GM21786 (cell line): ENCODE results near the gene SOX8.

Experiments used
- ATAC-seq: cut with Tn5 transposase; IDR thresholded peaks from one replicate; pipeline ENCODE4 v1.9.1; 2021; ENCODE audit not compliant: unreplicated experiment

Gene SOX8

DNA sequence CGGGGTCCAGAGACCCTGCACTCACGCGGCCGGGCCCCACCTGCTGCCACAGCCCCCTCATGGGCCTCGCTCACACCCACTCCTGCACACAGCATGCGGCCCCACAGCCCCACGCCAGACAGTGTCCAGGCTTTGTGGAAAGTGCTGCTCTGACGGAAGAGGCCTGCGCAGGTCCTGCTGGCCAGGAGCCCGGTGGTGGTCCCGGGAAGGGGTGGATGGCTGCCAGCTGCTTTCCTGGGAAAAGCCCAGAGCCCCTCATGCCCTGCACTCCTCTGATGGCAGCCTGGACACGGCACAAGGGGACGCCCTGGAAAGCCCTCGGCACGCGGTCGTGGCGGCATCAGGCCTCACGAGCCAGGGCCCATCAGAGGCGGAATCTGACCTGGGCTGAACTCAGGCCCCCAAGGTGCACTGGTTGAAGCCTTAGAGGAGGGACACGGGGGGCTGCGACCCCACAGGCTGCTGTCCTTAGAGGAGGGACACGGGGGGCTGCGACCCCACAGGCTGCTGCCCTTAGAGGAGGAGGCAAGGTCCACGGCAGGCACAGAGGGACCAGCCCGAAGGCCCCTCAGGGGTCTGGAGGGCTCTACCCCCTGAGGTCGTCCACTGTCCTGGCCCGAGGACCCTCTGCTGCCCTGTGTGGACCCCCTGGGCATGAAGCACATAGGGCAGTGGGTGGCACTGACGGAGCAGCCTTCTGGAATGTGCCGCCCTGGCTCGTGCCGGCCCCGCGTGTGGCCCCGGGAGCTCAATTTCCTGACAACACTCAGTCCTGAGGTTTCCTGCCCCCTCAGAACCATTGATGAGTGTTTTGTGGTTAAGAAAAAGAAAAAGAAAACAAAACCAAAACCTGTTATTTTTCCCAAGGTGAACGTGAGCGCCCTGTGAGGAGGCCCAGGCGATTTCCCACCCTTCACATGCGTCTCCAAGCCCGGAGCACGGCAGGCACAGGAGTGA is 22.1 kb downstream of the SOX8 start:
- no peak for ATAC-seq

DNA sequence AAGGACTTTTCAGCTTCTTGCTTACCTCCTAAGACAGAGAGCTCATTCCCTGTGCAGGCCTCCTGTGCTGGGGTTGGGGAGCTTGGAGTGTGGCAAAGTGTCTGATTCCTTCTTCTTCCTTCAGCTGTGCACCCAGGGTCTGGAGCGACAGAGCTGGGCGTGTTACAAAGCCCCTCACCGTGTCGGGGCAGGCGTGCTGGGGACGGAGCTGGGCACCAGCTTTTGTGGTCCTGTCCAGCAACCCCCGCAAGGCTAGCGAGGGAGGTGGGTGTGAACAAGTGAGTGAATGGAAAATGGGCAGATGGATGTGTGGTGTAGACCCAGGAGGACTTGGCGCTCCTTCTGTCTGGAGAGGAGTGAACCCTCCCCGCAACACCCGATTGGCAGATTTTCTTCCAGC is 23.7 kb downstream of the SOX8 start:
- no peak for ATAC-seq

GRCh38 chr16:1006781-1007180 is 25.2 kb downstream of the SOX8 start:
- ATAC-seq: no peak

DNA sequence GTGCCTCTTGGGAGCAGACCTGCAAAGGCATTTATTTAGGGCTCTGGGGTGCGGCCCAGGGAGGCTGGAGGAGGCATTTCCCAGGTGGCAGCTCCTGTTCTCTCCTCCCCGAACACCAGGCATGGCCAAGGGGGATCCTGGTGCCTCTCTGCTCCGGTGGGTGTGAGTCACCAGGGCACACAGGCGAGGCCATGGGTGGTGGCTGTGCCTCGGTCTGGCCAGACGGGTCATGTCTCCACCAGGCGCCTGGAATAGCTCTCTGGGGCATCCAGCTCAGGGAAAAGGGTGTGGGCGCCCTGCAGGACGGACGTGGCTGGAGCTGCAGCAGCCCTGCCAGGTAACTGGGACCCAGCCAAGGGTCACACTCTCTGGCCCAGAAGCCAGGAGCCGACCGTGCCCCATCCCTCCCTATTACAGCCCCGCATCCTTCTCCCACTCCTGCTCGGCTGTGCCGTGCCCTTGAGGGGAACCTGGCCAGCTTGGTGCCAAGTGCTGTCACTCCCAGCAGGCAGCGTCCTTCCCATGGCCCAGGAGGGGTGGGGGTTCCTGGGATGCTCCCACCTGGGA is 25.8 kb downstream of the SOX8 start:
- ATAC-seq: no peak

DNA sequence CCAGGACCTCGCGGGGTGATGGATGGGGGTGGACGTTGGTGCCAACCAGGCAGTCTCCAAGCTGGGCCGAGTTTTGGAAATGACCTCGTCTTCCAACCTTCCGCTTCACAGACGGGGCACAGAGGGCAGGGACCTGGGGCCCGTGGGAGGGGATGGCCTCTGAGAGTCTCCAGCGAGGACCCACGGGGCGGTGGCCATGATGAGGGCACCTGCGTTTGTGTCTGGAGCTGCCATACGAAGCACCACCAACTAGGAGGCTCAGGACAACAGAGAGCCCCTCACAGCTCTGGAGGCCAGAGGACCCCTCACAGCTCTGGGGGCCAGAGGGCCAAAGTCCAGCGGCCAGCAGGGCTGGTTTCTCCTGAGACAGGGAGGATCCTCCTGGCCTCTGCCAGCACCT is 26.5 kb downstream of the SOX8 start:
- no peak for ATAC-seq

GRCh38 chr16:1009358-1010150 is 28.0 kb downstream of the SOX8 start:
- ATAC-seq: no peak

GRCh38 chr16:1010251-1010650 is 28.7 kb downstream of the SOX8 start:
- no peak for ATAC-seq

- no peak for ATAC-seq
These were observed 29.2 kb downstream of the SOX8 start for GRCh38 chr16:1010815-1011214.

- ATAC-seq: no peak
These were observed 29.9 kb downstream of the SOX8 start for GRCh38 chr16:1011316-1012082.

GRCh38 chr16:1012135-1012534 is 30.6 kb downstream of the SOX8 start:
- no peak for ATAC-seq

- ATAC-seq: no peak
These were observed 31.4 kb downstream of the SOX8 start for GRCh38 chr16:1012722-1013592.

DNA sequence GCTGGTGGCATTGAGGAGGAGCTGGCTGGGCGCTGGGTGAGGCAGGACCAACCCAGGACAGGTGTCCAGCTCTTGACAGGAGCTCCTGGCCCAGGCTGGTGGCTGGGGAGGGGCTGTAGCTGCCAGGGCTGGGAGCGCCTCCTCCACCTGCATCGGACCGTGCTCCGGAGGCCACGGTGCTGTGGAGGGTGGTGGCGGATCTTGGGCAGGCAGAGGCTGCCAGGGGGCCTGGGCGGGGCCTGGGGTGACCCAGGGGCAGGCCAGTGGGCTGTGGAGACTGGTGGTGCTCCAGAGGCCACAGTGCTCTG is 32.0 kb downstream of the SOX8 start:
- no peak for ATAC-seq

DNA sequence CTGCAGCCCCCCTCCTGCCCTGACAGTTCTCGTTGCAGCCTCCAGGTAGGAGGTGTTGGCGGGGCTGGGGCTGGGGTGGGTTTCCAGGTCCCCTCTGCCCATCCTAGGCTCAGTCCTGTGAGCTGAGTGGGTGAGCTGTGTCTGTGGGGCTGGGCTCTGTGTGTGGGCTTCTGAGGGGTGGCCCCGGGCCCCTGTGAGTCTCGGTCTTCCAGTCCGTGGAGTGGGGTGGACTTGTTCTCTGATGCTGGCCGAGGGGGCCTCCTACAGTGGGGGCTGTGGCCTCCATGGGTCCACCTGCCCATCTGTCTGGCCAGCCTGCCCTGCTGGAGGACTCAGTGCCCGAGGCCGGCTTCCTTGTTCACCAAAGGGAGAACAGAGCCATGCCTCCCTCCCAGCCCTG is 32.7 kb downstream of the SOX8 start:
- ATAC-seq: no peak

DNA sequence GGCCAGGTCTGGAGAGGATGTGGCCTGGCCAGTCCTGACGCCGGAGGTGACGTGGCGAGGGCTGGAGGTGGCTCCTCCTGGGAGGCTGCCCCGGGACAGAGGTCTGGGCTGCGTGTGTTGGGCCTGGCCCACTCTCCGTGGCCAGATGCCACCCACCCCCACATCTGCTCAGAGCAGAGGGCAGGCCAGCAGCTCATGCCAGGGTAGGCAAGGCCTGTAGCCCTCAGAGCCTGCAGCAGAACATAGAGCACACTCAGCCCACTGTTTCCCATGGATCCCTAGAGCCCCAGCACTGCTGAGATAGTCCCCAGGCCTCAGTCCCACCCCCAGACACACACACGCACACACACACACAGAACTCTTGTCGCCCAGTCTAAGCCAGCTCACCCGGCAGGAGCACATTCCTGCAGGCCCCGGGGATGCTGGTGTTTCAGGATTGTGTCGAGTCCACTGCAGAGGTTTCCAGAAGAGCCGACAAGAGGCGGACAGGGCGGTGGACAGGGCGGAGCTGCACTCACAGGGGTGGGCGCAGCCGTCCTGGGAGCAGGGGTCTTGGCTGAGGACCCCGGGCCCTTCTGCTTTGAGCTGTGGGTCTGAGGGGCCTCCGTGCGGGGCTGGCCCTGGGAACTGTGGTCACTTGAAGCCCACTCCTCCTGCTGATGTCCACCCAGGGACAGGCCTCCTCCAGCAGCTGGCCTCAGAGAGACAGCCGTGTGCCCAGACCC is 33.4 kb downstream of the SOX8 start:
- no peak for ATAC-seq

DNA sequence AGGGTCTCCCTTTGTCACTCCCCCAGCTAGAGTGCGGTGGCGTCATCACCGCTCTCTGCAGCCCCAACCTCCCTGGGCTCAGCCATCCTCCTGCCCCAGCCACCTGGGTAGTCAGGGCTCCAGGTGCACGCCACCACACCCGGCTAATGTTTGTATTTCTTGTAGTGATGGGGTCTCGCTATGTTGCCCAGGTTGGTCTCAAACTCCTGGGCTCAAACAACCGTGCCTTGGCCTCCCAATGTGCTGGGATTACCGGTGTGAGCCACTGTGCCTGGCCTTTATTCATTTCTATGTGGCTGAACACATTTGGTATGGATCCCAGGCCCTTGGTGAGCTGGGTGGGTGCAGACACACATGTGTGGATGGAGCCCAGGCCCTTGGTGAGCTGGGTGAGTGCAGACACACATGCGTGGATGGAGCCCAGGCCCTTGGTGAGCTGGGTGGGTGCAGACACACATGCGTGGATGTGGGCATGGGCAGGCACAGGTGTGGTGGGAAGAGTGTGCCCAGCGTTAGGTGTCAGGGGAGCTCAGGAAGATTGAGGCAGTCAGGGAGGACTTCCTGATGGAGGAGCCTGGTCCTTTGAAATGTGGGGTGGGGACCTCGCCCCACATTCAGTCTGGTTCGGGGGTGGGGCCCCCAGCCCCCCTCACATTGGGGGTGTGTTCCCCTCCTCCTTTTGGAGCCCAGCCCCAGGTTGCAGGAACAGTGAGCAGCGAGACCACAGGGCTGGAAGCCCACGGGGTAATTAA is 37.1 kb downstream of the SOX8 start:
- ATAC-seq: no peak

GRCh38 chr16:1019231-1020090 is 37.9 kb downstream of the SOX8 start:
- ATAC-seq: no peak

DNA sequence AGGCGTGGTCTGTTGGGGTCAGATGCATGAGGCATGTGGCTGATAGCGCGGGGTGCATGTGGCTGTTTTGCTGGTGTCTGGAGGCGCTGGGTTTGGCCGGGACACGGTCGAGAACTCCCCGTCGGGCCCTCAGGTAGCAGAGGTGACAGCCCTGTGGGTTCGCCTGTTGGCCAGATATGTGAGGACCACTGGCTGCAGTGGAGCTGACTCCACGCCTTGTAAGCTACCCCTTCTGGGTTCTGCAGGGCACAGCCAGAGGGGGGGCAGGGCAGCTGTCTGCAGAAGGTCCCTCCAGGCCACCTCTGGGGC is 38.5 kb downstream of the SOX8 start:
- no peak for ATAC-seq

DNA sequence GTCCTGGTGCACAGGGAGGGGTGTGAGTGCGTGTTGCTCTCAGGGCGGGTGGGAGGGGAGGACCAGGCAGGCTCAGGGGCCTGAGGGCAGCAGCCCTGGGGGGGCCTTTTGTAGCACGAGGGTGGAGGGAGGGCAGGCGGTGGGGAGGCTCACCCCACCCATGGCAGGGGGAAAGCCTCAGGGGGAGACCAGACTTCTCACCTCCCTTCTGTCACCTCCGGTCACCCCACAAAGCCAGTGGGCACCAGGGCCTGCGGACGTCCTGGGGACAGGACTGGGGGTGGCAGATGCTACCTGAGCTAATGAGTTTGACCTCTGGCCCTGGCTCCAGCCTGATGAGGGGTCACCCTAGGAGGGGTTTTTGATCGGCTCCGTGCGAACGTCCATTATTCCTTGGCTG is 39.0 kb downstream of the SOX8 start:
- ATAC-seq: no peak
